ENCODE results near the gene ALPK1.
"Not testable (repeated sequence)": the region's sequence is repeated elsewhere in the genome, so short reads cannot be mapped to it uniquely, and the experiment has no call there.

Gene ALPK1

GRCh38 chr4:112378858-112379257 lies 81.7 kb downstream of the ALPK1 start:
- no peak for DNase-seq (ENCODE audit: low read depth in 2 of 2)

- DNase-seq (ENCODE audit: low read depth in 2 of 2) = no peak
Observed at GRCh38 chr4:112379306-112379705, 82.1 kb downstream of the ALPK1 start.

- no peak for DNase-seq (ENCODE audit: low read depth in 2 of 2)
Observed at GRCh38 chr4:112381996-112382692, 85.0 kb downstream of the ALPK1 start.

- no peak for DNase-seq (ENCODE audit: low read depth in 2 of 2)
Observed at GRCh38 chr4:112386071-112386470, 88.9 kb downstream of the ALPK1 start.

- no peak for DNase-seq (ENCODE audit: low read depth in 2 of 2)
Observed at GRCh38 chr4:112402098-112402497, 104.9 kb downstream of the ALPK1 start.

GRCh38 chr4:112403101-112403945 lies 106.2 kb downstream of the ALPK1 start:
- no peak for DNase-seq (ENCODE audit: low read depth in 2 of 2)

- DNase-seq (ENCODE audit: low read depth in 2 of 2) = no peak
Observed at GRCh38 chr4:112410364-112410763, 113.2 kb downstream of the ALPK1 start.

- DNase-seq (ENCODE audit: low read depth in 2 of 2) = no peak
Observed at GRCh38 chr4:112410804-112411203, 113.6 kb downstream of the ALPK1 start.

- no peak for DNase-seq (ENCODE audit: low read depth in 2 of 2)
Observed at GRCh38 chr4:112411781-112412550, 114.8 kb downstream of the ALPK1 start.

- no peak for DNase-seq (ENCODE audit: low read depth in 2 of 2)
Observed at GRCh38 chr4:112416464-112416863, 119.3 kb downstream of the ALPK1 start.

- no peak for DNase-seq (ENCODE audit: low read depth in 2 of 2)
Observed at GRCh38 chr4:112418092-112418491, 120.9 kb downstream of the ALPK1 start.

GRCh38 chr4:112421911-112422310 lies 124.7 kb downstream of the ALPK1 start:
- DNase-seq (ENCODE audit: low read depth in 2 of 2) = no peak

- DNase-seq (ENCODE audit: low read depth in 2 of 2) = no peak
Observed at GRCh38 chr4:112422644-112423043, 125.5 kb downstream of the ALPK1 start.

- DNase-seq (ENCODE audit: low read depth in 2 of 2) = no peak
Observed at GRCh38 chr4:112423591-112423990, 126.4 kb downstream of the ALPK1 start.

GRCh38 chr4:112425823-112426222 lies 128.7 kb downstream of the ALPK1 start:
- no peak for DNase-seq (ENCODE audit: low read depth in 2 of 2)

- no peak for DNase-seq (ENCODE audit: low read depth in 2 of 2)
Observed at GRCh38 chr4:112426416-112426815, 129.2 kb downstream of the ALPK1 start.

GRCh38 chr4:112431158-112431557 lies 134.0 kb downstream of the ALPK1 start:
- no peak for DNase-seq (ENCODE audit: low read depth in 2 of 2)

GRCh38 chr4:112436987-112437386 lies 139.8 kb downstream of the ALPK1 start:
- DNase-seq (ENCODE audit: low read depth in 2 of 2) = no peak

GRCh38 chr4:112442226-112442625 lies 145.1 kb downstream of the ALPK1 start:
- DNase-seq (ENCODE audit: low read depth in 2 of 2) = not testable (repeated sequence)

- no peak for DNase-seq (ENCODE audit: low read depth in 2 of 2)
Observed at GRCh38 chr4:112448306-112449132, 151.3 kb downstream of the ALPK1 start.

- no peak for DNase-seq (ENCODE audit: low read depth in 2 of 2)
Observed at GRCh38 chr4:112449708-112450107, 152.5 kb downstream of the ALPK1 start.

Measured in stimulated activated CD8-positive, alpha-beta memory T cell treated with anti-CD3 and anti-CD28 coated beads, Interleukin-7, amount 100 ng/mL, for 4 hours (primary cell).